ENCODE results near the gene PLA2R1. TPM values are rescaled to one million over a fixed set of nuclear protein-coding genes. Genes with fewer than 3 reads are reported as not detected.
A peak's percentile ranks its signal among the peaks of the same experiment; 100 is the strongest.

The PLA2R1 gene
- total RNA-seq, 1 experiment from 2014 or later: not detected

DNA sequence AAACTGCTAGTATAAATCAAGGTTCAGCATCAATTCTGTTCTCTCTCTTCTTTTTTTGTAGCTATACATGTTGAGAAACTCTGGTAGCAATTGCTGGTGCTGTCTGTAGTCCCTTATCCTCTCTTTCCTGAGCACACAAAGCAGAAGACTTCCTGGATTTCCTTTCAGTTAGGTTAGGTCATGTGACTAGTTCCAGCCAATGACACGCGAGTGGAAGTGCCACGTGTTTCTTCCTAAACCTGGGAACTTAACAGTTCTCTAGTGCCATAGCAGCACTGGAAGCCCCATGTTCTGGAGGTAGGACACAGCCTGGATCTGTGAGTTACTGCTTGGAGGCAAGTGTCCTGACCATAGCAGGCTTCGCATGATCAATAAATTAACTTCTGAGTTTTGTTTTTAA, 125.9 kb downstream of the PLA2R1 start:
- BruUV-seq (replicated peaks): no TSS peak

DNA sequence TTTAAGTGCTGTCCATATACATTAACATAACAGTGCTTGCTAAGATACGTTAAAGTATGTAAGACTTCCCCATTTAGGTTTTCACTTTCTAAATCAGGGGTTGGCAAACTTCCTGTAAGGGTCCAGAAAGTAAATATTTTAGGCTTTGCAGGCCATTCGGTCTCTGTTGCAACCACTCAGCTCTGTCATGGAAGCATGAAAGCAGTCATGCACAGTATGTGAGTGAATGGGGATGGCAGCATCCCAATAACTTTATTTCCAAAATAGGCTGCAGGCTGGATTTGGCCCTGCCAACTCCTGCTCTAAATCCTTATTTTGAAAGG, 128.7 kb downstream of the PLA2R1 start:
- CTCF ChIA-PET: no interaction called here
- intact Hi-C loops (cut with micrococcal nuclease; ENCODE audit: unreplicated experiment): no loop called here
- no peaks in the 10 kb centered on the region for H3K27me3 ChIP-seq (replicated peaks; ENCODE audit: insufficient read depth, low read depth, low read length, poor library complexity)

More for the DNA sequence above, 125.9 kb downstream of the PLA2R1 start:
- no peak for TF ChIP-seq EZH2 (IDR thresholded peaks at IDR 0.05; ENCODE audit: borderline replicate concordance, low read depth, low read length, poor library complexity, severe bottlenecking)
- no peak for TF ChIP-seq CTCF (conservative IDR thresholded peaks at IDR 0.05; ENCODE audit: low read depth, low read length)
- H3K4me1 ChIP-seq (ENCODE audit: insufficient read depth, low read length, poor library complexity, severe bottlenecking): no peaks in the 10 kb centered on the region
- no peak overlapping the region for H3K4me3 ChIP-seq (ENCODE audit: low read depth, low read length, poor library complexity, severe bottlenecking)
- no peaks in the 10 kb centered on the region for H3K9me3 ChIP-seq (ENCODE audit: low read depth, low read length, poor library complexity, severe bottlenecking)
- ChIA-PET POLR2A (ENCODE audit: low non-redundant PET) (no interaction called here), CTCF (no interaction called here)
- intact Hi-C loops (cut with micrococcal nuclease; ENCODE audit: unreplicated experiment): no loop called here
- H3K36me3 ChIP-seq (ENCODE audit: insufficient read depth, low read length, poor library complexity, severe bottlenecking): no peaks in the 10 kb centered on the region
- no peak overlapping the region for H3K27ac ChIP-seq (ENCODE audit: low read depth, low read length, poor library complexity, severe bottlenecking)
- DNase-seq (ENCODE audit: low spot score): peak; percentile 48
- H3K27me3 ChIP-seq (replicated peaks; ENCODE audit: insufficient read depth, low read depth, low read length, poor library complexity): no peaks in the 10 kb centered on the region

DNA sequence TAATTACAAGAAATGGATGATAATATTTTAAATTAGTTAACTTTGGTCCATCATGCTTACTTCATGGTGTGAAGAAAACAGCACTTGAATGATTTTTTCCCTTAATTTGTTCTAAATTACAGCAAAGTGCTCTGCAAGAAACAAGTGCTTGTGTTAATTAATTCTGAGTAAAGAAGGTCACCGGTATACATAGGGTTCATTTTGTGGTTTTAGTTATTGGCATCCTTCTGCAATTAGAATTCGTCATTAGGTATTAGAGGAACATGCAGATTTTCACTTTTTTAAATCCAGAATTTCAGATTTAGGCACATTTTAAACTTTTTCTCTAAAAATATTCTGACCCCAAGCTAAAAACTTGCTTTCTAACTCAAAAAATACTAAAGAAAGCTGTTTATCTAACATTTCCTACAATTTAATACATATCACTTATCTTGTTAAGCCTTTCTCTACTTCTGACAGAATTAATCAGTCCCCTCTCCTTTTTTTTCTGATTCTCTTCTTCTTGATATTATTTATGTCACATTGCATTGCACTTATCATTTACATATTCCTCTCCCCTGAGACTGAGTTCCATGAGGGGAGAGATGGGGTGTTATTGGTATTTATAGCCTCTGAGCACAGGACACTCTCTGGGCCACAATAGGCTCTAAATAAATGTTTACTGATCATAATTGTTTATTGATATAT, 129.2 kb downstream of the PLA2R1 start:
- no peak for DNase-seq (ENCODE audit: low spot score)
- Histone ChIP-seq H3K27ac (ENCODE audit: low read depth, low read length, poor library complexity, severe bottlenecking) (no peak overlapping the region), H3K4me3 (ENCODE audit: low read depth, low read length, poor library complexity, severe bottlenecking) (no peak overlapping the region), H3K27me3 (replicated peaks; ENCODE audit: insufficient read depth, low read depth, low read length, poor library complexity) (no peaks in the 10 kb centered on the region), H3K4me1 (ENCODE audit: insufficient read depth, low read length, poor library complexity, severe bottlenecking) (no peaks in the 10 kb centered on the region), H3K36me3 (ENCODE audit: insufficient read depth, low read length, poor library complexity, severe bottlenecking) (no peaks in the 10 kb centered on the region), H3K9me3 (ENCODE audit: low read depth, low read length, poor library complexity, severe bottlenecking) (no peaks in the 10 kb centered on the region)
- intact Hi-C loops (cut with micrococcal nuclease; ENCODE audit: unreplicated experiment): no loop called here
- TF ChIP-seq EZH2 (IDR thresholded peaks at IDR 0.05; ENCODE audit: borderline replicate concordance, low read depth, low read length, poor library complexity, severe bottlenecking) (no peak), CTCF (conservative IDR thresholded peaks at IDR 0.05; ENCODE audit: low read depth, low read length) (no peak)
- BruUV-seq (replicated peaks): no TSS peak
- CTCF ChIA-PET: no interaction called here
- POLR2A ChIA-PET (ENCODE audit: low non-redundant PET): no interaction called here

More for the DNA sequence above, 128.7 kb downstream of the PLA2R1 start:
- POLR2A ChIA-PET (ENCODE audit: low non-redundant PET): no interaction called here
- Histone ChIP-seq H3K9me3 (ENCODE audit: low read depth, low read length, poor library complexity, severe bottlenecking) (no peaks in the 10 kb centered on the region), H3K36me3 (ENCODE audit: insufficient read depth, low read length, poor library complexity, severe bottlenecking) (no peaks in the 10 kb centered on the region), H3K4me3 (ENCODE audit: low read depth, low read length, poor library complexity, severe bottlenecking) (no peak overlapping the region), H3K4me1 (ENCODE audit: insufficient read depth, low read length, poor library complexity, severe bottlenecking) (no peaks in the 10 kb centered on the region), H3K27ac (ENCODE audit: low read depth, low read length, poor library complexity, severe bottlenecking) (no peak overlapping the region)
- BruUV-seq (replicated peaks): no TSS peak
- TF ChIP-seq CTCF (conservative IDR thresholded peaks at IDR 0.05; ENCODE audit: low read depth, low read length) (no peak), EZH2 (IDR thresholded peaks at IDR 0.05; ENCODE audit: borderline replicate concordance, low read depth, low read length, poor library complexity, severe bottlenecking) (no peak)
- DNase-seq (ENCODE audit: low spot score): no peak
